Stomach (tissue), 4 donors: ENCODE data around the gene PI16.

Experiments used
- EP300 ChIP-seq: sonication (generic); formaldehyde crosslinking; IDR thresholded peaks from one replicate; pipeline ENCODE4 v1.6.1; 2017; ENCODE audit warnings: antibody characterized with exemption
- POLR2A ChIP-seq, 4 donors: fragments of 450-650 bp; IDR thresholded peaks; one replicate each; pipeline ENCODE4 v1.6.1; 2016; ENCODE audit warnings: antibody characterized with exemption in 4 of 4, control low read depth in 2 of 4, mild to moderate bottlenecking in 1 of 4, moderate library complexity in 1 of 4
- TF ChIP-seq, protein P1 (sequence below), 7 experiments: fragments of 450-650 bp in 4 of 7; fragments of 200-600 bp in 3 of 7; sonication (generic) in 3 of 7; IDR thresholded peaks; one replicate each; pipeline ENCODE4 v1.5.1; 2016 to 2019; ENCODE audit warnings: antibody characterized with exemption in 7 of 7, control low read depth in 2 of 7, mild to moderate bottlenecking in 1 of 7

DNA sequence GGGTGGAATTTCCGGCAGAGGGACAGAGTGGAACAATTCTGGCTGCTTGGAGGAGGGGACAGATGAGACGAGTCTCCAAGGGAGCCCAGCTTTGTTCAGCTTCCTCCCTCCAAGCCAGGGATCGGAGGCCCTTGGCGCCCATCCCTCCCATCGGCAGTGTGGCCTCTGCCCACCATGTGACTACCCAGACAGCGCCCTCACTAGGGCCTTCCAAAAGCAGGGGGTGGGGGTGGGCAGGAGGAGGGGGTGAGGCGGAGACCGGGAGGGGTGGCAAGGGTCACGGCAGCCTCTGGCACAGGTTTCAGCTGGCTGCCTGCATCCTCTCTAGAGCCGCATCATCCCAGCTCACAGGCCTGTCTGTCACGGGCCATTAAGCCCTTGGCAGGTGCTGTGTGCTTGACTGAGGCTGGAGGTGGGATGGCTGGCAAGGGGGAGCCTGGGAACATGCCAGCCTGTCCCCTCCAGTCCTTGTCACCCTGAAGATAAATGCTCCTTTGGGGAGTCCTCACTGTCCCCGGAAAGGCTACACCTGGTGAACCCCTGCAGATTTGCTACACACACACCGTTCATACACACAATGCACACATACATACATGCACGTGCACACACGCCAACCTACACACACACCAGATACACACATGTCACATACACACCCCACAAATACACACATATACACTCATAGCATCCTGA is 44.7 kb downstream of the PI16 start:
- TF ChIP-seq, protein P1, sequence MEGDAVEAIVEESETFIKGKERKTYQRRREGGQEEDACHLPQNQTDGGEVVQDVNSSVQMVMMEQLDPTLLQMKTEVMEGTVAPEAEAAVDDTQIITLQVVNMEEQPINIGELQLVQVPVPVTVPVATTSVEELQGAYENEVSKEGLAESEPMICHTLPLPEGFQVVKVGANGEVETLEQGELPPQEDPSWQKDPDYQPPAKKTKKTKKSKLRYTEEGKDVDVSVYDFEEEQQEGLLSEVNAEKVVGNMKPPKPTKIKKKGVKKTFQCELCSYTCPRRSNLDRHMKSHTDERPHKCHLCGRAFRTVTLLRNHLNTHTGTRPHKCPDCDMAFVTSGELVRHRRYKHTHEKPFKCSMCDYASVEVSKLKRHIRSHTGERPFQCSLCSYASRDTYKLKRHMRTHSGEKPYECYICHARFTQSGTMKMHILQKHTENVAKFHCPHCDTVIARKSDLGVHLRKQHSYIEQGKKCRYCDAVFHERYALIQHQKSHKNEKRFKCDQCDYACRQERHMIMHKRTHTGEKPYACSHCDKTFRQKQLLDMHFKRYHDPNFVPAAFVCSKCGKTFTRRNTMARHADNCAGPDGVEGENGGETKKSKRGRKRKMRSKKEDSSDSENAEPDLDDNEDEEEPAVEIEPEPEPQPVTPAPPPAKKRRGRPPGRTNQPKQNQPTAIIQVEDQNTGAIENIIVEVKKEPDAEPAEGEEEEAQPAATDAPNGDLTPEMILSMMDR (IDR thresholded peaks at IDR 0.05), result no peak
- TF ChIP-seq POLR2A (IDR thresholded peaks at IDR 0.05), result no peak
- TF ChIP-seq EP300, result no peak
